ENCODE results near the gene USH2A. TPM values are rescaled to one million over a fixed set of nuclear protein-coding genes. Genes with fewer than 3 reads are reported as not detected.

The USH2A gene
- polyA plus RNA-seq, 1 of the 3 experiments (the other 2 are of a cell fraction), result under 0.01 TPM

DNA sequence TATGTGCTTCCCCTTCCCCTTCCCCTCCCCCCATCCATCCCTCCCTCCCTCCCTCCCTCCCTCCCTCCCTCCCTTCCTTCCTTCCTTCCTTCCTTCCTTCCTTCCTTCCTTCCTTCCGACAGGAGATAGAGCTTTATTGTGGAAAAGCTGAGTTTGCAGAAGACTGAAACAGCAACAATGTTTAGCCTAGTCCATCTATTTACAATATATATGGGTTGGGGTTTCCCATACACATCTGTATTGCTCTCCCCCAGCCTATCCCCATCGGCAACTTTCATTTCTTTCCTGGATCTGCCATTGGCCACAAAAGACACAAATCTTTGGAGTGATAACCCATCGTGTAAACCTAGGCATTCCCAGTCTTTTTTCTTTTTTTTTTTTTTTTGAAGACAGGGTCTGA, 222.3 kb downstream of the USH2A start:
- Histone ChIP-seq H3F3A (replicated peaks; ENCODE audit: insufficient read depth) (no peaks in the 10 kb centered on the region), H3K4me2 (no peak overlapping the region), H4K20me1 (ENCODE audit: insufficient read depth) (no peaks in the 10 kb centered on the region), H3K36me3 (replicated peaks in 1 of 2; ENCODE audit: control insufficient read depth in 1 of 2, insufficient read depth in 2 of 2, low read length in 1 of 2) (no peaks in the 10 kb centered on the region), H2AFZ (ENCODE audit: low read depth) (no peak overlapping the region), H3K79me2 (ENCODE audit: insufficient read depth) (no peaks in the 10 kb centered on the region), H3K4me1 (ENCODE audit: control insufficient read depth in 1 of 2, insufficient read depth in 2 of 2, low read depth in 1 of 2, low read length in 1 of 2) (no peaks in the 10 kb centered on the region; a peak in 1 of 4 replicates), H3K27me3 (ENCODE audit: insufficient read depth) (no peaks in the 10 kb centered on the region), H3K9me3 (no peaks in the 10 kb centered on the region), H3K9ac (no peak overlapping the region), H3K27ac (ENCODE audit: low read depth in 2 of 2, low read length in 1 of 2) (no peak overlapping the region), H3K9me2 (no peaks in the 10 kb centered on the region), H3K4me3 (ENCODE audit: low read depth in 2 of 2, low read length in 1 of 2) (no peak overlapping the region)
- DNase-seq, result no peak
- TF ChIP-seq FOXJ3 (CRISPR knock-in tag; IDR thresholded peaks at IDR 0.05) (no peak), MXI1 (IDR thresholded peaks at IDR 0.05; ENCODE audit: low read depth, low read length) (no peak), TAF1 (IDR thresholded peaks at IDR 0.05; ENCODE audit: borderline replicate concordance, low read depth, low read length) (no peak)
- WGBS (ENCODE audit: low lambda C conversion rate), result 82% methylated on average over 3 of the region's 3 CpGs
- CTCF ChIA-PET, result interaction anchor here (2.3 kb wide), 1 partner anchor 20 kb away, joined by 10 read pairs; no protein-coding TSS in a partner anchor
- POLR2A ChIA-PET, result no interaction called here

DNA sequence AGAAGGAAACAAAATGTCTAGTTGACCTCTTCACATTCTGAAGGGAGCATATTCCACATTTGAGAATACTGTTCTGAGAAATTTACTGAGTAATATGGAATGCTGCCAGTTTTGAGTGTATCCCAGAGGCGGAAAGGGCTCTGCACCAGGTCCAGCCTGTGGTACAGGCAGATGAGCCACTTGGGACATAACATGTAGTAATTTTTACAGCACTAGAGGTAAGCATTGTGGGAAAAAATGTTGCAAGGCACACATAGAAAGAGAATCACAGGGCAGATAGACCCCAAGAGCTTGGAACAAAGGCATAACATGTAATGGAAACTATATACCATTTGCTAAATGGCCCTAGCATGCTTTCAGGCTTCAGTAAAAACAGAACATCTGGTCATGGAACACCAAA, 228.5 kb downstream of the USH2A start:
- Histone ChIP-seq H3F3A (replicated peaks; ENCODE audit: insufficient read depth) (no peaks in the 10 kb centered on the region), H3K4me1 (ENCODE audit: control insufficient read depth in 1 of 2, insufficient read depth in 2 of 2, low read depth in 1 of 2, low read length in 1 of 2) (peaks cover 0 to 6% of the 10 kb centered on the region in 2 experiments; a peak in 1 of 4 replicates), H3K9me3 (no peaks in the 10 kb centered on the region), H3K36me3 (replicated peaks in 1 of 2; ENCODE audit: control insufficient read depth in 1 of 2, insufficient read depth in 2 of 2, low read length in 1 of 2) (no peaks in the 10 kb centered on the region), H3K27me3 (ENCODE audit: insufficient read depth) (no peaks in the 10 kb centered on the region), H3K4me2 (no peak overlapping the region), H4K20me1 (ENCODE audit: insufficient read depth) (no peaks in the 10 kb centered on the region), H3K9me2 (no peaks in the 10 kb centered on the region), H3K79me2 (ENCODE audit: insufficient read depth) (no peaks in the 10 kb centered on the region), H3K9ac (no peak overlapping the region), H3K27ac (ENCODE audit: low read depth in 2 of 2, low read length in 1 of 2) (no peak overlapping the region), H3K4me3 (ENCODE audit: low read depth in 2 of 2, low read length in 1 of 2) (no peak overlapping the region), H2AFZ (ENCODE audit: low read depth) (no peak overlapping the region)
- TF ChIP-seq EP300 (IDR thresholded peaks at IDR 0.05; ENCODE audit: borderline replicate concordance in 1 of 2, low read depth in 1 of 2, low read length in 1 of 2) (no peak), ELF1 (IDR thresholded peaks at IDR 0.05) (no peak), FOXJ3 (CRISPR knock-in tag; IDR thresholded peaks at IDR 0.05) (no peak)
- TF ChIP-seq, protein P1, sequence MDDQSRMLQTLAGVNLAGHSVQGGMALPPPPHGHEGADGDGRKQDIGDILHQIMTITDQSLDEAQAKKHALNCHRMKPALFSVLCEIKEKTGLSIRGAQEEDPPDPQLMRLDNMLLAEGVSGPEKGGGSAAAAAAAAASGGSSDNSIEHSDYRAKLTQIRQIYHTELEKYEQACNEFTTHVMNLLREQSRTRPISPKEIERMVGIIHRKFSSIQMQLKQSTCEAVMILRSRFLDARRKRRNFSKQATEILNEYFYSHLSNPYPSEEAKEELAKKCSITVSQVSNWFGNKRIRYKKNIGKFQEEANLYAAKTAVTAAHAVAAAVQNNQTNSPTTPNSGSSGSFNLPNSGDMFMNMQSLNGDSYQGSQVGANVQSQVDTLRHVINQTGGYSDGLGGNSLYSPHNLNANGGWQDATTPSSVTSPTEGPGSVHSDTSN (IDR thresholded peaks at IDR 0.05), result no peak
- TF ChIP-seq, protein P2, sequence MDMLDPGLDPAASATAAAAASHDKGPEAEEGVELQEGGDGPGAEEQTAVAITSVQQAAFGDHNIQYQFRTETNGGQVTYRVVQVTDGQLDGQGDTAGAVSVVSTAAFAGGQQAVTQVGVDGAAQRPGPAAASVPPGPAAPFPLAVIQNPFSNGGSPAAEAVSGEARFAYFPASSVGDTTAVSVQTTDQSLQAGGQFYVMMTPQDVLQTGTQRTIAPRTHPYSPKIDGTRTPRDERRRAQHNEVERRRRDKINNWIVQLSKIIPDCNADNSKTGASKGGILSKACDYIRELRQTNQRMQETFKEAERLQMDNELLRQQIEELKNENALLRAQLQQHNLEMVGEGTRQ (IDR thresholded peaks at IDR 0.05; ENCODE audit: borderline replicate concordance, low read depth, low read length), result no peak
- TF ChIP-seq, protein P3, sequence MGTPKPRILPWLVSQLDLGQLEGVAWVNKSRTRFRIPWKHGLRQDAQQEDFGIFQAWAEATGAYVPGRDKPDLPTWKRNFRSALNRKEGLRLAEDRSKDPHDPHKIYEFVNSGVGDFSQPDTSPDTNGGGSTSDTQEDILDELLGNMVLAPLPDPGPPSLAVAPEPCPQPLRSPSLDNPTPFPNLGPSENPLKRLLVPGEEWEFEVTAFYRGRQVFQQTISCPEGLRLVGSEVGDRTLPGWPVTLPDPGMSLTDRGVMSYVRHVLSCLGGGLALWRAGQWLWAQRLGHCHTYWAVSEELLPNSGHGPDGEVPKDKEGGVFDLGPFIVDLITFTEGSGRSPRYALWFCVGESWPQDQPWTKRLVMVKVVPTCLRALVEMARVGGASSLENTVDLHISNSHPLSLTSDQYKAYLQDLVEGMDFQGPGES (IDR thresholded peaks at IDR 0.05; ENCODE audit: low read depth, low read length), result no peak
- POLR2A ChIA-PET, result no interaction called here
- no peak for DNase-seq
- CTCF ChIA-PET, result interaction anchor here (0.9 kb wide), 1 partner anchor 27 kb away, joined by 3 read pairs; no protein-coding TSS in a partner anchor
- WGBS (ENCODE audit: low lambda C conversion rate), result 67% methylated on average over 1 of the region's 1 CpG
